Testis (tissue), 3 donors: ENCODE results near the gene LRRTM4. TPM values are rescaled to one million over a fixed set of nuclear protein-coding genes. Genes with fewer than 3 reads are reported as not detected.

Experiments
- DNase-seq: peaks from one replicate; pipeline ENCODE4 v3.0.0-alpha.2; 2019
- H3K27ac ChIP-seq, 2 donors: fragments of 200-600 bp; sonication (generic); one replicate each; pipeline ENCODE4 v1.5.1; 2019
- H3K27me3 ChIP-seq: fragments of 200-600 bp; sonication (generic); one replicate; pipeline ENCODE4 v1.5.1; 2019
- H3K36me3 ChIP-seq: fragments of 200-600 bp; sonication (generic); one replicate; pipeline ENCODE4 v1.5.1; 2017; ENCODE audit warnings: low read depth; ENCODE audit errors: missing control alignments
- H3K4me1 ChIP-seq: fragments of 200-600 bp; sonication (generic); one replicate; pipeline ENCODE4 v1.5.1; 2019
- H3K4me3 ChIP-seq, 2 donors: fragments of 200-600 bp; sonication (generic); one replicate each; pipeline ENCODE4 v1.5.1; 2017 to 2019
- H3K9me3 ChIP-seq: fragments of 200-600 bp; sonication (generic); one replicate; pipeline ENCODE4 v1.5.1; 2017
- CTCF ChIP-seq, 3 experiments: fragments of 450-650 bp in 2 of 3; fragments of 200-600 bp in 1 of 3; sonication (generic) in 1 of 3; IDR thresholded peaks; one replicate each; pipeline ENCODE4 v1.5.1; 2016 to 2019; ENCODE audit warnings: antibody characterized with exemption in 3 of 3, mild to moderate bottlenecking in 2 of 3, moderate library complexity in 1 of 3
- POLR2A ChIP-seq: fragments of 450-650 bp; IDR thresholded peaks from one replicate; pipeline ENCODE4 v1.6.1; 2017; ENCODE audit warnings: antibody characterized with exemption, mild to moderate bottlenecking, moderate library complexity
- WGBS, 2 donors: methylation state at CpG; one replicate each; pipeline ENCODE4 v1.1.5; 2018; 5-methylcytosine and 5-hydroxymethylcytosine counted together
- intact Hi-C: fragments of 100-400 bp; cut with DNase I; formaldehyde crosslinking; loops from one replicate; pipeline ENCODE4 v1.15.1; 2023; ENCODE audit warnings: low total_unique reads
- polyA plus RNA-seq: library from polyadenylated mRNA; stranded (reverse); fragments of 350-450 nt; fragmentation: Illumina TruSeq; extraction: RNeasy Lipid Tissue Mini Kit (QIAGEN cat#74804); gene quantifications from one replicate; pipeline ENCODE4 v1.2.3, GENCODE V29; 2014; ENCODE audit warnings: low read depth, low replicate concordance; ENCODE audit not compliant: insufficient read depth
- total RNA-seq, 2 donors: library from RNA; depleted of rRNA; stranded (reverse); fragments of >200 nt; gene quantifications; one replicate each; pipeline ENCODE4 v1.2.3, GENCODE V29; 2016

The LRRTM4 gene
- total and polyA plus RNA-seq, 3 donors from 2014 or later: 0.08 to 0.19 (median 0.13) TPM

DNA sequence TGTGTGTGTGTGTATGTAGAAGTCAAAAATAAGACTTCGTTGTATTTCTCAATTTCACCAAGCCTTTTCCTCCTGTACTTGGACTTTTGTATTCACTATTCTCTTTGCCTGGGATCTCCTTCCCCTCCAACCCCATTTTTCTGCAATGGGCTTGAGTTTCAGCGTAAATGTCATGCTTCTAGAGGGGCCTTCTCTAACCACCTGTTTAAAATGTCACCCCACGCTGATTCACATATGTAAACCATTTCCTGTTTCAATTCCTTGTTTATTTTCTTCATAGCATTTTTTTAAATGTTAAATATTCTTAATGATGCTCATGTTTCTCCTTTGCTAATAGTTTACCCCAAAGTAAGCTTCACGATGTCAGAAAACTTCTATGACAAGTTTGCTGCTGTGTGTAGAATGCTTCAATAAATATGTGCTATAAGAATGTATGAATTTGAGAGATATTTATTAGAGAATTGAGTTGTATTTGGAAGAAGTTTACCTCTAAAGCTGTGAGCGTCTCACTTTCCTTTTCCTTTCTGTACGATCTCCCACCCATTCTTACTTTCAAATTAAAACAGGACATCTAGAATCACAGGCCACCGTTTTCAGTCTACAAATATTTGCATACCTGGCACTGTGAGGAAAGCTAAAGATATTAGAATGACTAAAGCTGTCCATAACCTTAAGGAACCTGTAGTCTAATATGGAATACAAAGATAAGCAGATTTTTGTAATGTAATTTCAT, 762.4 kb downstream of the LRRTM4 start:
- no peak overlapping the region for H3K27ac ChIP-seq
- no peak overlapping the region for H3K4me3 ChIP-seq
- H3K9me3 ChIP-seq: no peaks in the 10 kb centered on the region
- intact Hi-C loops: no loop called here
- 80 to 86% methylated on average over 7 of the region's 7 CpGs for WGBS, 2 donors
- no peaks in the 10 kb centered on the region for H3K36me3 ChIP-seq
- DNase-seq: no peak
- no peaks in the 10 kb centered on the region for H3K4me1 ChIP-seq
- no peaks in the 10 kb centered on the region for H3K27me3 ChIP-seq
- TF ChIP-seq POLR2A (no peak), CTCF (IDR thresholded peaks at IDR 0.05) (no peak)

DNA sequence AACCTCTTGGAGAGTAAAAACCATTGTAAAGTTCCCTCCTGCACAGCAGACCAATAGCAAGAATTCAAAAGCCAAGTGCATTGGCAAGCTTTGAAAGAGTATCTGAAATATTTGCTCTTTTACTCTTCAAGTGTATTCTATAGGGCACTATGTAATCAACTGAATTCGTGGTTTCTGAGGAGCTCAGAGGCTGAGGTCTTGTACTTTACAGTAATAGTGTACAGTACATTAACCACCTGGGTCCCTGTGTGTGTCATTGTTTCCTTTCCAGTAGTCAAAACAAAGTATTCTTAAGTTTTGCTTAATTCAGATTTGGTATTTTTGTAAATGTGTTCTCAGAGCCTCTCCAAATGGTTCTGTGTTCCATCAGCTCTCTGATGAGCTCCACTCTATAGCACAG, 769.7 kb downstream of the LRRTM4 start:
- no peak overlapping the region for H3K27ac ChIP-seq
- intact Hi-C loops: no loop called here
- no peaks in the 10 kb centered on the region for H3K9me3 ChIP-seq
- DNase-seq: no peak
- WGBS, 2 donors: 50 to 67% methylated on average over 1 of the region's 1 CpG
- H3K4me1 ChIP-seq: no peaks in the 10 kb centered on the region
- H3K4me3 ChIP-seq: no peak overlapping the region
- TF ChIP-seq POLR2A: no peak
- no peak for TF ChIP-seq CTCF (IDR thresholded peaks at IDR 0.05)
- H3K27me3 ChIP-seq: no peaks in the 10 kb centered on the region
- H3K36me3 ChIP-seq: no peaks in the 10 kb centered on the region

GRCh38 chr2:76749858-76750257, 772.3 kb downstream of the LRRTM4 start:
- H3K9me3 ChIP-seq: no peaks in the 10 kb centered on the region
- H3K4me1 ChIP-seq: no peaks in the 10 kb centered on the region
- no peak overlapping the region for H3K4me3 ChIP-seq
- intact Hi-C loops: no loop called here
- no peaks in the 10 kb centered on the region for H3K36me3 ChIP-seq
- no peaks in the 10 kb centered on the region for H3K27me3 ChIP-seq
- no peak overlapping the region for H3K27ac ChIP-seq
- TF ChIP-seq POLR2A (no peak), CTCF (IDR thresholded peaks at IDR 0.05) (no peak)
- no peak for DNase-seq

DNA sequence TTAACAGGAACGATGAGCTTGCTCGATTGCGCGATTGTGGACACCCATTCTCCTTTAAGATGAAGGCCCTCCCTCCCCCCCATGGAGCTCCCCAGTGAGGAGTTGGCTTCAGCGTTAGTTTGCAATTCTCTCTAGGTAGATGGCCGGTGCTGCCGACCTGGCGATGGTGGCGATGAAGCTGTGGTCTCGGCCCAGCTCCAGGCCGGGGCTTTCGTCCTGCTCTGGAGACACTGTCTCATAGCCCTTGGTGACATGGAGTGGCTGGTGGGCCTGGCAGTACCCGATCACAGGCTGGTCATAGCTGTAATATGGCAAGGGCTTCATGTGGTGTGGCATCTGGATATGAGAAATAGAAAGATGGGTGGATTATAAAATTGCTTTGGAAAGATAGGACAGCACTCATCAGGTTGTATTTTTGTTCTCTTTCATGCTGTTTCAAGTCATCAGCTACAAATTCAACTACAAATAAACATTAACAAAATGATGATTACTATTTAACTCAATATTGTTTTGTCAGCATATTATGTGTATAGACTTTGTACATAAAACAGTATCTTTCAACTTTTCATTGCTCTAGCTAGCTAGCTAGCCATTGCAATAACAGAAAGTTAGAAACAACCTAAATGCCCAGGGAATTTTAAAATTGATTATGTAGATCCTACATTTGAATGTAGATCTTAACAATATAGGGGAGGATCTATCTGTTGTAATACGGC, 773.4 kb downstream of the LRRTM4 start:
- intact Hi-C loops: no loop called here
- WGBS, 2 donors: 76 to 79% methylated on average over 14 of the region's 14 CpGs
- H3K36me3 ChIP-seq: no peaks in the 10 kb centered on the region
- H3K27ac ChIP-seq: no peak overlapping the region
- no peaks in the 10 kb centered on the region for H3K4me1 ChIP-seq
- H3K9me3 ChIP-seq: no peaks in the 10 kb centered on the region
- no peak for TF ChIP-seq POLR2A
- TF ChIP-seq CTCF (IDR thresholded peaks at IDR 0.05): no peak
- H3K27me3 ChIP-seq: no peaks in the 10 kb centered on the region
- no peak for DNase-seq
- no peak overlapping the region for H3K4me3 ChIP-seq

- DNase-seq: no peak
- H3K27me3 ChIP-seq: no peaks in the 10 kb centered on the region
- no peaks in the 10 kb centered on the region for H3K36me3 ChIP-seq
- no peak overlapping the region for H3K27ac ChIP-seq
- TF ChIP-seq POLR2A: no peak
- TF ChIP-seq CTCF (IDR thresholded peaks at IDR 0.05): no peak
- 61 to 77% methylated on average over 2 of the region's 2 CpGs for WGBS, 2 donors
- intact Hi-C loops: no loop called here
- no peaks in the 10 kb centered on the region for H3K4me1 ChIP-seq
- H3K9me3 ChIP-seq: no peaks in the 10 kb centered on the region
- H3K4me3 ChIP-seq: no peak overlapping the region
These were observed 776.6 kb downstream of the LRRTM4 start for GRCh38 chr2:76745605-76746004.
